ENCODE measurements around the gene SNED1.

DNA sequence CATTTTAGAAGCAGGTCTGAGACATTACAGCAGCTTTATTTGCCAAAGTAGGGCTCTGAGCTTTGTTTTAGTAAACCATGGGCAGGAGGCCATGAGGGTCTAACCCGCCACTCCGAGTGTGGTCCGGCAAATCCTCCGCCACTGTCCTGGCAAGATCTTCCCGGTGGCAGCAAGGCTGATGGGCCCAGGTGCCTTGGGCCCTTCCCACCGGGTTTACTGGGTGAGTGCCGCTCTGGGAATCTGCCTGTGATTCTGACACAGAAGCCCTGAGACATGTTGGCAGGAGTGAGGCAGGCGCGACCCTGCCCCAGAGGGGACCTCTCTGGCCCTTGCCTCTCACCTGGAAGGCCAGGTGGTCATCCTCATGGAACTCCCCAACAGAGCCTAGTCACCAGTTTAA is 73.7 kb downstream of the SNED1 start:
- TF ChIP-seq POLR2AphosphoS5 (IDR thresholded peaks at IDR 0.05; ENCODE audit: low read depth, low read length) (no peak), POU2F2 (IDR thresholded peaks at IDR 0.05; ENCODE audit: low read depth, low read length) (no peak), POLR2A (IDR thresholded peaks at IDR 0.05; ENCODE audit: low read depth, low read length) (no peak)
